Naive thymus-derived CD4-positive, alpha-beta T cell (primary cell): Measurements from ENCODE around the gene GTF2F2. TPM values are rescaled to one million over a fixed set of nuclear protein-coding genes. Genes with fewer than 3 reads are reported as not detected.

Experiments
- ATAC-seq: fragments of 150-1000 bp; cut with Tn5 transposase; 2 replicates; pipeline ENCODE4 v1.10.0; 2021; ENCODE audit warnings: mild to moderate bottlenecking, moderate library complexity
- CTCF ChIA-PET: fragments of 350-600 bp; sonication (Branson Sonifier 250); formaldehyde crosslinking; loops from one replicate; lab custom pipeline; 2021; ENCODE audit warnings: antibody characterized with exemption; lab: Charles Lee
- POLR2A ChIA-PET: fragments of 350-600 bp; sonication (Branson Sonifier 250); formaldehyde crosslinking; loops from one replicate; lab custom pipeline; 2021; ENCODE audit warnings: antibody characterized with exemption, inconsistent platforms; lab: Charles Lee
- DNase-seq, 9 donors: peaks; one replicate each; pipeline versions ENCODE4 v3.0.0 to v3.0.0-alpha.2; 2020 to 2022; ENCODE audit warnings: mixed read lengths in 1 of 9
- H3K27ac ChIP-seq: one replicate; pipeline ENCODE4 v1.7.0; 2013; ENCODE audit warnings: mild to moderate bottlenecking, low read depth, low read length, moderate library complexity
- H3K27me3 ChIP-seq, 2 donors: one replicate each; pipeline ENCODE4 v1.7.0; 2013; ENCODE audit warnings: low read length in 2 of 2, mild to moderate bottlenecking in 2 of 2, moderate library complexity in 2 of 2; ENCODE audit not compliant: control insufficient read depth in 2 of 2, insufficient read depth in 2 of 2
- H3K36me3 ChIP-seq, 3 experiments: 1 replicate in 2 of 3; 2 replicates in 1 of 3; pipeline ENCODE4 v1.7.0; 2013; ENCODE audit warnings: low read length in 3 of 3, mild to moderate bottlenecking in 3 of 3, moderate library complexity in 1 of 3; ENCODE audit not compliant: insufficient read depth in 3 of 3, control insufficient read depth in 2 of 3
- H3K4me1 ChIP-seq, 2 donors: one replicate each; pipeline ENCODE4 v1.7.0; 2013; ENCODE audit warnings: low read length in 2 of 2, mild to moderate bottlenecking in 2 of 2, moderate library complexity in 1 of 2; ENCODE audit not compliant: control insufficient read depth in 2 of 2, insufficient read depth in 2 of 2
- H3K4me3 ChIP-seq: 2 replicates; pipeline ENCODE4 v1.7.0; 2013; ENCODE audit warnings: mild to moderate bottlenecking, low read length
- H3K9me3 ChIP-seq, 3 experiments: 1 replicate in 2 of 3; 2 replicates in 1 of 3; pipeline ENCODE4 v1.7.0; 2013; ENCODE audit warnings: low read length in 3 of 3; ENCODE audit not compliant: control insufficient read depth in 2 of 3
- H3K27ac Mint-ChIP-seq, 9 donors: one replicate each; pipeline ENCODE4 v1.8.0; 2020 to 2022; ENCODE audit warnings: mixed read lengths in 9 of 9, mild to moderate bottlenecking in 8 of 9, moderate library complexity in 5 of 9, inconsistent platforms in 2 of 9
- H3K27me3 Mint-ChIP-seq, 5 donors: one replicate each; pipeline ENCODE4 v1.8.0; 2021 to 2022; ENCODE audit warnings: mixed read lengths in 5 of 5, mild to moderate bottlenecking in 1 of 5
- H3K36me3 Mint-ChIP-seq, 5 donors: one replicate each; pipeline ENCODE4 v1.8.0; 2020 to 2022; ENCODE audit warnings: mixed read lengths in 5 of 5, mild to moderate bottlenecking in 3 of 5, inconsistent platforms in 1 of 5
- H3K4me1 Mint-ChIP-seq, 7 donors: one replicate each; pipeline ENCODE4 v1.8.0; 2020 to 2022; ENCODE audit warnings: mixed read lengths in 7 of 7, mild to moderate bottlenecking in 3 of 7, inconsistent platforms in 1 of 7
- H3K4me3 Mint-ChIP-seq, 10 donors: one replicate each; pipeline ENCODE4 v1.8.0; 2020 to 2022; ENCODE audit warnings: mild to moderate bottlenecking in 10 of 10, mixed read lengths in 10 of 10, moderate library complexity in 6 of 10, inconsistent platforms in 2 of 10
- H3K9me3 Mint-ChIP-seq, 11 donors: one replicate each; pipeline ENCODE4 v1.8.0; 2020 to 2022; ENCODE audit warnings: mixed read lengths in 11 of 11, mild to moderate bottlenecking in 4 of 11, inconsistent platforms in 1 of 11, moderate library complexity in 1 of 11
- intact Hi-C, 2 donors: fragments of 100-400 bp; cut with micrococcal nuclease; formaldehyde crosslinking; loops; one replicate each; pipeline ENCODE4 v1.15.1; 2023
- polyA plus RNA-seq, 2 donors: library from polyadenylated mRNA; unstranded; fragments of 300-500 nt; fragmentation: Illumina TruSeq; gene quantifications; one replicate each; pipeline ENCODE4 v1.2.3, GENCODE V29; 2021
- total RNA-seq, 6 experiments: library from RNA in 5 of 6; stranded (reverse) in 5 of 6; gene quantifications; 1 replicate in 5 of 6; 2 replicates in 1 of 6; pipeline ENCODE4 v1.2.3 and lab custom pipeline; 2021 to 2026

The GTF2F2 gene
- total and polyA plus RNA-seq, 7 experiments from 2014 or later: 6.7 to 20.4 (median 14.1) TPM

DNA sequence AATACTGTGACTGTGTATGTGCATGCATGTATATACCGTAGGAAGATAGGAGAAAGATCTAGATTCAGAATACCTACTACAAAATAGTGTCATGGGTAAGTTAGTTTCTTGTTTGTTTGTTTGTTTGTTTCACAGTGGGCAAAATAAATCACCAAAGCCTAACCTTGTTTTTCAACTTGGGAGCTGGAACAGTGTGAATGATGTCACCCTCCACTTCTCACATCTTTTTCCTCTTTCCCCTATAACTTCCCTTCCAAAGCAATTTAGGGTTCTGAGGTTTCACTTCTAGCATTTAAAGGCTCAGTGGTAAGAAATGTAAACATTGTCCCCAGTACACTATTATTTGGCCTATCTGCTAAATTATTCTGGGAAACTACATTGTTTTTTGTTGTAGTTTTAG, 75.1 kb downstream of the GTF2F2 start:
- no peaks in the 10 kb centered on the region for H3K27me3 ChIP-seq
- no peak overlapping the region for H3K4me3 Mint-ChIP-seq
- no peak for DNase-seq
- intact Hi-C loops: no loop called here
- CTCF ChIA-PET: no interaction called here
- H3K9me3 ChIP-seq: no peaks in the 10 kb centered on the region
- no peaks in the 10 kb centered on the region for H3K4me1 ChIP-seq
- H3K4me1 Mint-ChIP-seq: peaks cover 0 to 15% (median 9%) of the 10 kb centered on the region in 7 donors
- H3K27ac ChIP-seq: no peak overlapping the region
- no peaks in the 10 kb centered on the region for H3K27me3 Mint-ChIP-seq
- H3K27ac Mint-ChIP-seq: no peak overlapping the region
- peaks cover 0 to 16% (median 13%) of the 10 kb centered on the region in 5 donors for H3K36me3 Mint-ChIP-seq
- no peaks in the 10 kb centered on the region for H3K36me3 ChIP-seq
- POLR2A ChIA-PET: no interaction called here
- ATAC-seq: peak; percentile 20
- no peak overlapping the region for H3K4me3 ChIP-seq
- no peaks in the 10 kb centered on the region for H3K9me3 Mint-ChIP-seq

GRCh38 chr13:45196096-45196495, 75.8 kb downstream of the GTF2F2 start:
- Histone ChIP-seq H3K4me1 (no peaks in the 10 kb centered on the region), H3K9me3 (no peaks in the 10 kb centered on the region), H3K27me3 (no peaks in the 10 kb centered on the region), H3K27ac (no peak overlapping the region), H3K4me3 (no peak overlapping the region), H3K36me3 (no peaks in the 10 kb centered on the region)
- DNase-seq: no peak
- ATAC-seq: no peak
- Mint-ChIP-seq H3K4me1 (peaks cover 0 to 15% (median 9%) of the 10 kb centered on the region in 7 donors), H3K9me3 (no peaks in the 10 kb centered on the region), H3K27me3 (no peaks in the 10 kb centered on the region), H3K4me3 (no peak overlapping the region), H3K27ac (no peak overlapping the region), H3K36me3 (peaks cover 0 to 23% (median 13%) of the 10 kb centered on the region in 5 donors)
- ChIA-PET POLR2A (no interaction called here), CTCF (no interaction called here)
- intact Hi-C loops: no loop called here

DNA sequence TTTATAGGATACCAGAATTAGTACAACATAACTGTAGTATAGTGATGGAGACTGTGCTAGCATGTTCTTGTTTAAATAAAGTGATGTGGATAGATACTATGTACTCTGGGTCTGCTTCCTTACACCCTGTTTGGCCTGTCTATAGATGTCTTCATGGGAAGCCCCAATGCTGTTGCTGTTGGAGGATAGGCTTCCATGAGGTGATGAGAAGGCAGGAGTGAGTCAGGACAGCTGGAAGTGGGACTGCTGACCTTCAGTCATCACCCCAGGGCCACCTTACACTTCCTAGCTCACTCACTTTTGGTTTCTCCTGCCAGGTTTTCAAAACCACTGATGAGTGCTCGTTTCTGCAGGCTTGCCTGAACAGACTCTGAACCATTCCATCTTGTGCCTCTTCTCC, 76.3 kb downstream of the GTF2F2 start:
- H3K27me3 Mint-ChIP-seq: no peaks in the 10 kb centered on the region
- Histone ChIP-seq H3K27ac (no peak overlapping the region), H3K4me3 (no peak overlapping the region), H3K9me3 (no peaks in the 10 kb centered on the region), H3K36me3 (no peaks in the 10 kb centered on the region), H3K27me3 (no peaks in the 10 kb centered on the region), H3K4me1 (no peaks in the 10 kb centered on the region)
- POLR2A ChIA-PET: no interaction called here
- DNase-seq (no peak), ATAC-seq (no peak)
- H3K9me3 Mint-ChIP-seq: no peaks in the 10 kb centered on the region
- CTCF ChIA-PET: no interaction called here
- H3K4me1 Mint-ChIP-seq: peaks cover 0 to 15% (median 9%) of the 10 kb centered on the region in 7 donors
- no peak overlapping the region for H3K4me3 Mint-ChIP-seq
- intact Hi-C loops: no loop called here
- peak overlapping the region in 1 of 9 donors; percentile 80 for H3K27ac Mint-ChIP-seq
- peaks cover 0 to 27% (median 16%) of the 10 kb centered on the region in 5 donors for H3K36me3 Mint-ChIP-seq

DNA sequence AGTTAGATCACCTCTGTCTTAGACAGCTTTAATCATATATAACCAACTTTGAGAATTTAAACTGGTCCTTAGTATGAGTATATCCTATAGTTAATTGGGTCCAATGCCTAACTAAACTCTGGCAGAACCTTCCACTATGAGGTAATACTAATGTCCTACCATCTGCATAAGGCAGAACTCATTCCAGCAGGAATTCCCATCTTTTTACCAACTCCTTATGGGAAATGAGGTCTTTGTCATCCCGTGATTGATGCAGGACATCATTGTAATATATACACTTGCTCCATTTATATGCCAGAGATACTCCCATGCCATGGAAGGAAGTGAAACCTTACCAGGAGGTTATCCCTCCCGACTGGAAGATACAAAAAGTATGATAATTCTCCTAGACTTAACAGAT, 77.7 kb downstream of the GTF2F2 start:
- Mint-ChIP-seq H3K4me3 (no peak overlapping the region), H3K36me3 (peaks cover 4 to 35% (median 23%) of the 10 kb centered on the region in 5 donors), H3K9me3 (no peaks in the 10 kb centered on the region), H3K4me1 (peaks cover 0 to 17% (median 9%) of the 10 kb centered on the region in 7 donors), H3K27me3 (no peaks in the 10 kb centered on the region), H3K27ac (no peak overlapping the region)
- Histone ChIP-seq H3K4me3 (no peak overlapping the region), H3K9me3 (no peaks in the 10 kb centered on the region), H3K27ac (no peak overlapping the region), H3K27me3 (no peaks in the 10 kb centered on the region), H3K36me3 (no peaks in the 10 kb centered on the region), H3K4me1 (no peaks in the 10 kb centered on the region)
- intact Hi-C loops: no loop called here
- ChIA-PET POLR2A (interaction anchor here (0.6 kb wide), 1 partner anchor 59 kb away, joined by 3 read pairs; no protein-coding TSS in a partner anchor), CTCF (no interaction called here)
- no peak for ATAC-seq
- no peak for DNase-seq

DNA sequence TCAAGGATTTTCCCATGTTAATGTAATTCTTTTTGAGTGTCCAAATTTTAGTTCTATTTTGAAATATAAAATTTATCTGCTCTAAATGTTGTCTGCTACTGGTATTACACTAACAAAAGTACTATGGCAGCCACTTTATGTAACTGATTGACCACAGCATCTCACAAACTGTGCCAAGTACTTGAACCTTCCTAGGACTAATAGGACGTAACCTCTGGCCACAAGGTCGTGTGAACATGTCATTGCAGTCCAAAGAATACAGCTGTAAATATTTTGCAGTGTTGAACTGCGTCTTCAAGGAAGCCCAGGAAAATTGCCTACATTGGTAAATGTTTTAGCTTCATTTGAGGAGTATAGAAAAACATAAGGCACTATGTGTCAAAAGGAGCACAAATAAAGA, 78.6 kb downstream of the GTF2F2 start:
- no peaks in the 10 kb centered on the region for H3K27me3 Mint-ChIP-seq
- no peak overlapping the region for H3K4me3 Mint-ChIP-seq
- no peaks in the 10 kb centered on the region for H3K9me3 ChIP-seq
- no peak overlapping the region for H3K4me3 ChIP-seq
- no peaks in the 10 kb centered on the region for H3K27me3 ChIP-seq
- peaks cover 4 to 38% (median 23%) of the 10 kb centered on the region in 5 donors for H3K36me3 Mint-ChIP-seq
- POLR2A ChIA-PET: no interaction called here
- H3K9me3 Mint-ChIP-seq: no peaks in the 10 kb centered on the region
- H3K4me1 ChIP-seq: no peaks in the 10 kb centered on the region
- DNase-seq (no peak), ATAC-seq (no peak)
- H3K27ac ChIP-seq: no peak overlapping the region
- CTCF ChIA-PET: interaction anchor here (0.7 to 1.1 kb wide), 2 partner anchors 14 to 162 kb away, joined by 3 read pairs; no protein-coding TSS in a partner anchor
- H3K27ac Mint-ChIP-seq: no peak overlapping the region
- peaks cover 0 to 17% (median 9%) of the 10 kb centered on the region in 7 donors for H3K4me1 Mint-ChIP-seq
- peaks cover 0 to 3% (median 0%) of the 10 kb centered on the region in 3 experiments for H3K36me3 ChIP-seq
- intact Hi-C loops: no loop called here

DNA sequence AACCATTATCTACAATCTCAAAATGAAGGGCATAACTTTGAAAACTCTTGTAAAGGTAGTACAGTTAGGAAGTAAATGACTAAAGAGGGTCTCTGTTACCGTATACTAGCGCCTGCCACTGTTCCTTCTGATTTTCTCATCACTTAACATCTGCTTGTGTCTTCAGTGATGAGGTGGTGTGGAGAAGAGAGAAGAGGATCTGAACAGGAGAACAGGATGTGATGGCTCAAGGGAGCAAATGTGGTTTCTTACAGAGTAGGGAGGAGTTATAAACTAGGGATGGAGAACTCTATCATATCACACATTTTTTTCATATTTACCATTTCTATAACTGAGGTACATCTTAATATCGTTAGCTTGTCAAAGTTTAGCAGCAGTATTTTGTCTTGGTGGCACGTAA, 79.4 kb downstream of the GTF2F2 start:
- POLR2A ChIA-PET: no interaction called here
- H3K9me3 ChIP-seq: no peaks in the 10 kb centered on the region
- Mint-ChIP-seq H3K27me3 (no peaks in the 10 kb centered on the region), H3K4me3 (no peak overlapping the region), H3K9me3 (no peaks in the 10 kb centered on the region), H3K4me1 (peaks cover 0 to 16% (median 10%) of the 10 kb centered on the region in 7 donors), H3K36me3 (peaks cover 4 to 38% (median 19%) of the 10 kb centered on the region in 5 donors), H3K27ac (no peak overlapping the region)
- no peak overlapping the region for H3K4me3 ChIP-seq
- DNase-seq: no peak
- no peaks in the 10 kb centered on the region for H3K4me1 ChIP-seq
- H3K27ac ChIP-seq: no peak overlapping the region
- no peaks in the 10 kb centered on the region for H3K27me3 ChIP-seq
- CTCF ChIA-PET: interaction anchor here (1.1 kb wide), 1 partner anchor 14 kb away, joined by 3 read pairs; no protein-coding TSS in a partner anchor
- intact Hi-C loops: no loop called here
- H3K36me3 ChIP-seq: peaks cover 0 to 3% (median 0%) of the 10 kb centered on the region in 3 experiments
- no peak for ATAC-seq

DNA sequence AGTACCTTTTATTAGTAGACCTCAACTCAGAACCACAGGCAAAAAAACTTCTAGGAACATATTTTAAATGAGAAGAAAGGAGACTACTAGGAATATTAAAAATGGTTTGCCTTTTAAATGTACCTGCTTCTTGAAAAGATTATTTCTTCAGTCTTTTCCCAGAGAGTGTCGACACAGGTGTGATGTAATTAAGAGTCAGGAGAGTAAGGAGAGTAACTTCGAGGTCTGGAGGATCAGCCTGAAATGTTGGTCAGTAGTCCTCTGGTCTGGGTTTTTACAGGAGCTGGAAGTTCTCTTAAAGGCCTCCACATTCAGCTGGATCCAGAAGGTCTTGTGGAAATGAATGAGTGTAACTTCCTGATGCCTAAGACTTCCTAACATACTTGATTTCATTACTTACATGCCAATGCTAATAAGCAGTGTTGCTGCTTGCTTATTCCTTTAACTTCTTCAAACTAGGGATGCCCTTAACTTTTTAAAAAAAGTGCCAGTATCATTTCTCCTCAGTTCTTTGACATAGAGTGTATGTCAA, 80.5 kb downstream of the GTF2F2 start, which contains the start of gene KCTD4:
TSS of gene KCTD4 (minus strand) at position 345 of the 532 bp plus-strand sequence. CDS start 6,478 bp downstream, outside the sequence.
- H3K4me1 ChIP-seq: no peaks in the 10 kb centered on the region
- POLR2A ChIA-PET: no interaction called here
- H3K4me3 ChIP-seq: no peak within 1 kb of the TSS
- H3K4me3 Mint-ChIP-seq: no peak within 1 kb of the TSS
- H3K27ac Mint-ChIP-seq: no peak within 1 kb of the TSS
- H3K36me3 ChIP-seq: peaks cover 0 to 3% (median 0%) of the 10 kb centered on the region in 3 experiments
- H3K27me3 ChIP-seq: no peaks in the 10 kb centered on the region
- CTCF ChIA-PET: no interaction called here
- no peak within 1 kb of the TSS for H3K27ac ChIP-seq
- no peaks in the 10 kb centered on the region for H3K27me3 Mint-ChIP-seq
- intact Hi-C loops: no loop called here
- H3K9me3 Mint-ChIP-seq: no peaks in the 10 kb centered on the region
- no peaks in the 10 kb centered on the region for H3K9me3 ChIP-seq
- ATAC-seq (no peak), DNase-seq (no peak)
- peaks cover 4 to 38% (median 15%) of the 10 kb centered on the region in 5 donors for H3K36me3 Mint-ChIP-seq
- H3K4me1 Mint-ChIP-seq: peaks cover 0 to 21% (median 11%) of the 10 kb centered on the region in 7 donors
